B cell (primary cell): Measurements from ENCODE around the gene RIPOR2. TPM values are rescaled to one million over a fixed set of nuclear protein-coding genes. Genes with fewer than 3 reads are reported as not detected.

Experiments
- ATAC-seq: fragments of 200-7000 bp; cut with Tn5 transposase; one replicate; pipeline ENCODE4 v1.10.0; 2021; ENCODE audit warnings: low read depth, mild to moderate bottlenecking, moderate number of reproducible peaks, moderate library complexity
- CTCF ChIA-PET: fragments of 350-600 bp; sonication (Branson Sonifier 250); formaldehyde crosslinking; loops from one replicate; lab custom pipeline; 2021; ENCODE audit warnings: antibody characterized with exemption, inconsistent platforms; lab: Charles Lee
- POLR2A ChIA-PET: fragments of 350-600 bp; sonication (Branson Sonifier 250); formaldehyde crosslinking; loops from one replicate; lab custom pipeline; 2021; ENCODE audit warnings: antibody characterized with exemption; lab: Charles Lee
- DNase-seq: peaks from one replicate; pipeline ENCODE4 v3.0.0; 2013
- H2AFZ ChIP-seq: 2 replicates; pipeline ENCODE4 v1.6.1; 2012; ENCODE audit warnings: mild to moderate bottlenecking, low read depth, low read length; ENCODE audit not compliant: insufficient read depth, poor library complexity, severe bottlenecking
- H3K27ac ChIP-seq, 2 donors: 1 replicate in 1 of 2; 2 replicates in 1 of 2; pipeline ENCODE4 v1.5.1; 2012 to 2013; ENCODE audit warnings: low read length in 2 of 2, mild to moderate bottlenecking in 2 of 2, moderate library complexity in 1 of 2
- H3K27me3 ChIP-seq, 4 experiments: fragments of 200-600 bp in 1 of 4; sonication (generic) in 1 of 4; replicated peaks in 1 of 4; 1 replicate in 2 of 4; 2 replicates in 2 of 4; pipeline versions ENCODE4 v1.6.1 to v1.7.0; 2013 to 2016; ENCODE audit warnings: low read length in 3 of 4, mild to moderate bottlenecking in 2 of 4, mixed read lengths in 1 of 4, moderate library complexity in 1 of 4; ENCODE audit not compliant: insufficient read depth in 4 of 4, control insufficient read depth in 3 of 4; ENCODE audit errors: control extremely low read depth in 1 of 4
- H3K36me3 ChIP-seq, 2 experiments: replicated peaks in 1 of 2; 1 replicate in 1 of 2; 2 replicates in 1 of 2; pipeline versions ENCODE4 v1.6.1 to v1.7.1; 2013; ENCODE audit warnings: low read length in 1 of 2; ENCODE audit not compliant: insufficient read depth in 2 of 2, control insufficient read depth in 1 of 2; ENCODE audit errors: control extremely low read depth in 1 of 2, extremely low read depth in 1 of 2
- H3K4me1 ChIP-seq, 2 donors: fragments of 200-600 bp in 1 of 2; sonication (generic) in 1 of 2; 1 replicate in 1 of 2; 2 replicates in 1 of 2; pipeline versions ENCODE4 v1.5.1 to v1.6.1; 2013 to 2017; ENCODE audit warnings: low read length in 2 of 2; ENCODE audit not compliant: control insufficient read depth in 2 of 2, insufficient read depth in 2 of 2
- H3K4me2 ChIP-seq: replicated peaks from 2 replicates; pipeline ENCODE3; 2012; ENCODE audit warnings: mild to moderate bottlenecking, low read depth, low read length; ENCODE audit not compliant: poor library complexity, severe bottlenecking
- H3K4me3 ChIP-seq, 5 experiments: fragments of 200-600 bp in 1 of 5; sonication (generic) in 1 of 5; 1 replicate in 3 of 5; 2 replicates in 2 of 5; pipeline versions ENCODE4 v1.5.1 to v1.7.0; 2011 to 2016; ENCODE audit warnings: low read length in 4 of 5, mild to moderate bottlenecking in 4 of 5, low read depth in 2 of 5, control low read depth in 1 of 5, moderate library complexity in 1 of 5; ENCODE audit not compliant: insufficient read depth in 1 of 5; ENCODE audit errors: control extremely low read depth in 1 of 5, extremely low read depth in 1 of 5
- H3K79me2 ChIP-seq: fragments of 200-600 bp; sonication (generic); one replicate; pipeline ENCODE4 v1.6.0; 2016; ENCODE audit warnings: low read length; ENCODE audit not compliant: control insufficient read depth, insufficient read depth
- H3K9ac ChIP-seq: fragments of 200-600 bp; sonication (generic); 2 replicates; pipeline ENCODE4 v1.6.1; 2017; ENCODE audit warnings: mild to moderate bottlenecking, low read length, moderate library complexity
- H3K9me3 ChIP-seq, 3 donors: one replicate each; pipeline versions ENCODE4 v1.6.1 to v1.7.1; 2013; ENCODE audit warnings: low read length in 2 of 3; ENCODE audit not compliant: control insufficient read depth in 2 of 3, insufficient read depth in 1 of 3; ENCODE audit errors: control extremely low read depth in 1 of 3
- H4K20me1 ChIP-seq: 2 replicates; pipeline ENCODE4 v1.6.0; 2012; ENCODE audit warnings: mild to moderate bottlenecking, low read length; ENCODE audit not compliant: insufficient read depth, control insufficient read depth, poor library complexity, severe bottlenecking
- H3K27ac Mint-ChIP-seq: one replicate; pipeline ENCODE4 v1.8.0; 2021; ENCODE audit warnings: mixed read lengths
- H3K27me3 Mint-ChIP-seq: one replicate; pipeline ENCODE4 v1.8.0; 2021; ENCODE audit warnings: mixed read lengths
- H3K4me1 Mint-ChIP-seq: one replicate; pipeline ENCODE4 v1.8.0; 2021; ENCODE audit warnings: mixed read lengths
- H3K4me3 Mint-ChIP-seq: one replicate; pipeline ENCODE4 v1.8.0; 2021; ENCODE audit warnings: mixed read lengths
- H3K9me3 Mint-ChIP-seq: one replicate; pipeline ENCODE4 v1.8.0; 2022; ENCODE audit warnings: mixed read lengths; ENCODE audit not compliant: insufficient read depth
- EZH2 ChIP-seq: IDR thresholded peaks from 2 replicates; pipeline ENCODE4 v1.6.1; 2012; ENCODE audit warnings: borderline replicate concordance, low read depth, mild to moderate bottlenecking, moderate library complexity, low read length; ENCODE audit not compliant: insufficient read depth, poor library complexity, severe bottlenecking
- WGBS: methylation state at CpG from one replicate; pipeline ENCODE4 v1.1.5; 2013; ENCODE audit warnings: missing lambda C conversion rate; ENCODE audit not compliant: insufficient coverage; 5-methylcytosine and 5-hydroxymethylcytosine counted together
- intact Hi-C: fragments of 100-400 bp; cut with micrococcal nuclease; formaldehyde crosslinking; loops from one replicate; pipeline ENCODE4 v1.10.0; 2022
- polyA plus RNA-seq: library from polyadenylated mRNA; depleted of rRNA; stranded (reverse); fragments of >200 nt; gene quantifications from 2 replicates; pipeline ENCODE4 v1.2.3, GENCODE V29; 2012
- total RNA-seq, 2 donors: library from RNA; stranded (reverse); fragments of 120-200 nt in 1 of 2; gene quantifications; 1 replicate in 1 of 2; 2 replicates in 1 of 2; pipeline versions ENCODE4 v1.2.3 to v1.2.4, GENCODE V29; 2013 to 2022
- TF ChIP-seq, protein P1 (sequence below): fragments of 200-600 bp; IDR thresholded peaks from one replicate; pipeline ENCODE4 v1.8.0; 2022; ENCODE audit warnings: antibody characterized with exemption, mild to moderate bottlenecking

RIPOR2 gene
- total and polyA plus RNA-seq, 2 donors (not counting 1 experiment from before 2014, with no cell fraction given) = 300 to 430 TPM

- Histone ChIP-seq H3K4me2 (no peak overlapping the region), H3K9ac (no peak overlapping the region), H3K4me1 (no peaks in the 10 kb centered on the region), H3K36me3 (no peaks in the 10 kb centered on the region), H3K27ac (no peak overlapping the region), H2AFZ (no peak overlapping the region), H3K4me3 (no peak overlapping the region), H3K27me3 (no peaks in the 10 kb centered on the region), H3K79me2 (no peaks in the 10 kb centered on the region), H3K9me3 (peaks cover 0 to 6% (median 0%) of the 10 kb centered on the region in 3 donors), H4K20me1 (no peaks in the 10 kb centered on the region)
- Mint-ChIP-seq H3K4me1 (peaks cover 4% of the 10 kb centered on the region), H3K9me3 (no peaks in the 10 kb centered on the region), H3K27me3 (no peaks in the 10 kb centered on the region), H3K4me3 (no peak overlapping the region), H3K27ac (no peak overlapping the region)
- intact Hi-C loops = no loop called here
- CTCF ChIA-PET = interaction anchor here (0.6 to 1.6 kb wide), 2 partner anchors 175 to 177 kb away, joined by 3 read pairs; no protein-coding TSS in a partner anchor
- POLR2A ChIA-PET = interaction anchor here (0.6 kb wide), 1 partner anchor 85 kb away, joined by 3 read pairs; no protein-coding TSS in a partner anchor
- WGBS = 97% methylated on average over 3 of the region's 3 CpGs
- no peak for DNase-seq
- TF ChIP-seq, protein P1, sequence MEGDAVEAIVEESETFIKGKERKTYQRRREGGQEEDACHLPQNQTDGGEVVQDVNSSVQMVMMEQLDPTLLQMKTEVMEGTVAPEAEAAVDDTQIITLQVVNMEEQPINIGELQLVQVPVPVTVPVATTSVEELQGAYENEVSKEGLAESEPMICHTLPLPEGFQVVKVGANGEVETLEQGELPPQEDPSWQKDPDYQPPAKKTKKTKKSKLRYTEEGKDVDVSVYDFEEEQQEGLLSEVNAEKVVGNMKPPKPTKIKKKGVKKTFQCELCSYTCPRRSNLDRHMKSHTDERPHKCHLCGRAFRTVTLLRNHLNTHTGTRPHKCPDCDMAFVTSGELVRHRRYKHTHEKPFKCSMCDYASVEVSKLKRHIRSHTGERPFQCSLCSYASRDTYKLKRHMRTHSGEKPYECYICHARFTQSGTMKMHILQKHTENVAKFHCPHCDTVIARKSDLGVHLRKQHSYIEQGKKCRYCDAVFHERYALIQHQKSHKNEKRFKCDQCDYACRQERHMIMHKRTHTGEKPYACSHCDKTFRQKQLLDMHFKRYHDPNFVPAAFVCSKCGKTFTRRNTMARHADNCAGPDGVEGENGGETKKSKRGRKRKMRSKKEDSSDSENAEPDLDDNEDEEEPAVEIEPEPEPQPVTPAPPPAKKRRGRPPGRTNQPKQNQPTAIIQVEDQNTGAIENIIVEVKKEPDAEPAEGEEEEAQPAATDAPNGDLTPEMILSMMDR = no peak
- TF ChIP-seq EZH2 = no peak
- ATAC-seq = no peak
Measured at GRCh38 chr6:24759718-24760117, 176.0 kb downstream of the RIPOR2 start.

- Mint-ChIP-seq H3K27ac (no peak overlapping the region), H3K27me3 (no peaks in the 10 kb centered on the region), H3K9me3 (no peaks in the 10 kb centered on the region), H3K4me3 (no peak overlapping the region), H3K4me1 (peaks cover 4% of the 10 kb centered on the region)
- Histone ChIP-seq H3K4me3 (no peak overlapping the region), H3K79me2 (no peaks in the 10 kb centered on the region), H3K27me3 (no peaks in the 10 kb centered on the region), H3K36me3 (no peaks in the 10 kb centered on the region), H2AFZ (no peak overlapping the region), H4K20me1 (no peaks in the 10 kb centered on the region), H3K4me1 (no peaks in the 10 kb centered on the region), H3K9ac (no peak overlapping the region), H3K4me2 (no peak overlapping the region), H3K27ac (no peak overlapping the region), H3K9me3 (peaks cover 0 to 6% (median 0%) of the 10 kb centered on the region in 3 donors)
- intact Hi-C loops = no loop called here
- no peak for DNase-seq
- 80% methylated on average over 2 of the region's 6 CpGs for WGBS
- ATAC-seq = no peak
- ChIA-PET POLR2A (no interaction called here), CTCF (no interaction called here)
- TF ChIP-seq, protein P1 = no peak
- TF ChIP-seq EZH2 = no peak
Measured at GRCh38 chr6:24757611-24758010, 178.1 kb downstream of the RIPOR2 start.
